GM18498 (cell line): Measurements from ENCODE around the gene PISD.
"Not testable (repeated sequence)": the region's sequence is repeated elsewhere in the genome, so short reads cannot be mapped to it uniquely, and the experiment has no call there.

ENCODE experiments used
- ATAC-seq: cut with Tn5 transposase; IDR thresholded peaks from one replicate; pipeline ENCODE4 v1.9.1; 2021; ENCODE audit warnings: mild to moderate bottlenecking, moderate library complexity; ENCODE audit not compliant: unreplicated experiment

The PISD gene

GRCh38 chr22:31611061-31611760 lies 50.8 kb downstream of the PISD start:
- no peak for ATAC-seq

DNA sequence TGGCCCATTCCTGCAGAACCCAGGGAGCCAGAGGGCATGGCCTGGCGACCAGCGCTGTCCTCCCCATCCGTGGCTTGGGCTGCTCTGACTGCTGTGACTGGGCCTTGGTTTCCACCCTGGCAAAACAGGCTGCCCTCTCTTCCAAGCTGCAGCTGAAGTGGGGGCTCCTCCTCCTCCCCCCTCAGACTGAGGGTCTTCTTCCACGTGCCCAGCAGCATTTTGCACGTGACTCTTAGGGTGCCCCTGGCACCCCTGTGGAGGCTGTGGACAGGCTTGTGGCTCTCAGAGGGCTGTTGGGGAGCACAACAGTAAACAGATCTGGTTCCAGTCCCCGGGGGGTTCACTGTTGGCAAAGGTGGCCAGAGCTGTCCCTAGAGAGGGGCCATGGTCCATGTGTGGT lies 51.4 kb downstream of the PISD start:
- ATAC-seq: no peak

- no peak for ATAC-seq
Observed at GRCh38 chr22:31609716-31610115, 52.3 kb downstream of the PISD start.

DNA sequence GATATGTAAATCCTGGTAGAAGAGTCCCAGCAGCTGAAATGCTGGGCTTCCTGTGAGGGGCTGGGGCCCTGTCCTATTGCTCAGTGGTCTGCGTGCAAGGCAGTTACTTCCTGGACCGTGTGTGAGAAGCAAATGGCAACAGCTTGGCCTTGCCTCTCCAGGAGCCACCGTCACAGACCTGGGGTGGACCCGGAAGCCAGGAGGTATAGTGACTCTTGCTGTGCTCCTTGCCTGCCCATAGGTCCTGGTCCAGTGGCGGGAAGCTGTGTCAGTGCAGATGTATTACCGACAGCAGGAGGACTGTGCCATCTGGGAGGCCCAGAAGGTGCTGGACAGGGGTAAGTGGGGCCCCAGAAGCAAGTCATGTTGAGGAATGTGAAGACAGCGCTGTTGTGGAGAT lies 54.3 kb downstream of the PISD start:
- no peak for ATAC-seq

DNA sequence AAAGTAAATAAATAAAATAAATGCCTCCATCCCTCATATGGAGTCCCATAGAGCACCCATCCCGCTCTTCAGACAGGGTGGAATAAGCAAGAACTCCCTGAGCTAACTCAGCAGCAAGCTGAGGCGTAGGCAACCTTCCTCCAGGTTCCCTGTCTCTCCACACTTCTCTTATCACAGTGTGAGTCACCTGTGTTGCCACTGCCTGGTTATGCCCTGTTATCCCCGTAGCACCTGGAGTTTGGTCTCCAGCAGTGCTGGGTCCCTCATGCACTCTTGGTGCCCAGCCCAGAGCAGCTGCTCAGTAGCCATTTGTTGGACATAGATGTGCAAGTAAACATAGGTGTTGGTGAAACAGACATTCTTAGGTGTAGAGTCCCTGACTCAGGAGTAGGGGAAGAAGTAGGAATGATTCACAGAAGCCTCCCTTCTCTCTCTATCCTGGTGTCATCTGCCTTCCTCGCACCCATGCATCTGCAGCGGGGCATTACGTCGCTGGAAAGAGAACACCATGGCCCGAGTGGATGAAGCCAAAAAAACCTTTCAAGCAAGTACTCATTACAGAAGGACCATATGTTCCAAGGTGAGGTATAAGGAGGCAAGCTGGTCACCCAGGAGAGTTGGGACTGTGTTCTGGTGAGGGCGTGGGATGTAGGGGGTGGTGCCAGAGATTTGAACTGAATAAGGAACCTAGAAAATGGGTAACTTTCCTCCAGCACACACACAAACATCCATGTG lies 56.0 kb downstream of the PISD start:
- ATAC-seq: no peak

DNA sequence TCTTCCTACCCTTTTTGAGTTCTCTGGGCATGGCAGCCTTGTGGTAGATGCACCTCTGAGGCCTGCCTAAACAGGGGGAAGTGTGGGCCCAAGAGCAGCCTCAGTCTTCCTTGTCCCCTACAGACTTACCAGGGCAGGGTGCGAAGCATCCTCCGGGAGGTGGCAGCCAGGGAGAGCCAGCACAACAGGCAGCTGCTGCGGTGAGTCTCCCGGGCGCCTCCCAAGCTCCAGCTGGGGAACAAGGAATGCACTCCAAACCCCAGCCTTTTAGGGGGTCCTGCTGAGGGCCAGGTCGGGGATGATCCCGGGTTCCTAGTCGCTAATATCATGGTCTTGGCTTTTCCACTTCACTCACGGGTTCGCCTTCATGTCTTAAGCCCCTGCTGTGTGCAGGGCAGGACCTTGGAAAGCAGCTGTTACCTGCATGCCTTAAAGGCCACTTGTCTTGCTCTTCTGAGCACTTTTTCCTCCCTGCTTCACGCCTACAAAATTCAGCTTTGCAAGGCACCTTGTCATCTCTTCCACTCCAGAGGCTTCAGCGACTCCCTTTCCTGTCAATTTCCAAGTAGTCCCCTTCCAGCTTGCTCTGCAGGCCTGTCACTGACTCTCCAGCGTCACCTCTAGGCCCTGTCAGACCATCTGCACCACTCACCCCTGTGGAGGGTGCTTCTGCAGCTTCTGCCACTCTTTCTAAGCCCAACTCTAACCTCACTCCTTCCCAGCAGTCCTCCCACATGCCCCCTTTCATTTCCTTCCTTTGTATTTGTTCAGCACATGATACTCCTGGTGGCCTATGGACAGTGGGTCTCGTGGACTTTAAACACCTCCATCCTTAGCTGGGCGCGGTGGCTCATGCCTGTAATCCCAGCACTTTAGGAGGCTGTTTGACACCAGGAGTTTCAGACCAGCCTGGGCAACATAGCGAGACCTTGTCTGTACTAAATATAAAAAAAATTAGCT lies 57.0 kb downstream of the PISD start:
- ATAC-seq: no peak

DNA sequence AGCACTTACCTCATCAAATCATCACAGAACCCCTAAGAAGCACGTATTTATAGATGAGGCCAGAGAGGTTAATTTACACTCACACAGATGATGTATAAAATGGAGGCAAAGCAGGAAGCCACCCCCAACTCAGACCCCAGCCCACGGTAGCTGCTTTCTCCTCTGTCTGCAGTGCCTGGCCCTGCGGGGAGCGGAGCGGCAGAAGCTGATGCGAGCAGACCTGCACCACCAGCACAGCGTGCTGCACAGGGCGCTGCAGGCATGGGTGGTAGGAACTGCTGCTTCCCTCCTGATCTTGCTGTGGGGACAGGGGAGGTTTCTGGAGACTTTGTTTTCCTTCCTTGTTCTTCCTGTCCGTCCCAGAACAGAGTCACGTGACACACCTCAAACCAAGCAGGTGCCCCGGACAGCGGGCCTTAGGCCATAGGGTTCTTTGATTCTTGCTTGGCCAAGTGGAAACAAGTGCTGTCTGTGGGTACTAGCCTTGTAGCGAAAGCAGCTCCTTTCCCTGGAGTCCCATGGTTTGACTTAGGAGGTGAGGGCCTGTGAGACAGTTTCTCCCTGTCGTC lies 57.8 kb downstream of the PISD start:
- ATAC-seq: no peak

GRCh38 chr22:31603574-31603973 lies 58.4 kb downstream of the PISD start:
- ATAC-seq: no peak

GRCh38 chr22:31603081-31603525 lies 58.9 kb downstream of the PISD start:
- no peak for ATAC-seq

DNA sequence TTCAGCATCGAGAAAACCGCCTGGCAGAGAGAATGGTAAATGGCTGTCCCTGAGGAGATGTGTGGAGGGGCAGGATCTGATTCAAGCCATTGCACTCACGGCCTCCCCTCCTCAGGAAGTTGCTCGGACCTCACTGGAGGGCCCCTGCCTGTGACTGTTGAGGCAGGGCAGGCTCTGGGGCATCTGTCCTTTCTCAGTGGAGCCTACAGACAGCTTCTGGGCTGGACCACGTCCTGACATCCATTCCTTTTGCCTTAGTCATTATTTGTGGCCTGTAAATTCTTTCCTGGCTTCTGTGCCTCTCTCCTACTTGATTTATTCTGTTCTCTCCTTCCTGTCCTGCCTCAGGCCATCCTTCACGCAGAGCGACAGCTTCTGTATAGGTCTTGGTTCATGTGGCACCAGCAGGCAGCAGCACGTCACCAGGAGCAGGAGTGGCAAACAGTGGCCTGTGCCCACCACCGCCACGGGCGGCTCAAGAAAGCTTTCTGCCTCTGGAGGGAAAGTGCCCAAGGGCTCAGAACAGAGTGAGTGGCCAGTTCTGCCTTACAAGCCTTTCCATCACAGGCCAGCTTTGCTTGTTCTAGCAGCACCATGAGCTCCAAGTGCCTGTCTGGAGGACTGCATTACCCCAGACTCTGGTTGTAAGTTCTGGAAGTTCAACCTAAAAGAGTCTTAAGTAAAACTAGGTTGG lies 59.6 kb downstream of the PISD start:
- no peak for ATAC-seq

GRCh38 chr22:31595271-31595670 lies 66.7 kb downstream of the PISD start:
- no peak for ATAC-seq

DNA sequence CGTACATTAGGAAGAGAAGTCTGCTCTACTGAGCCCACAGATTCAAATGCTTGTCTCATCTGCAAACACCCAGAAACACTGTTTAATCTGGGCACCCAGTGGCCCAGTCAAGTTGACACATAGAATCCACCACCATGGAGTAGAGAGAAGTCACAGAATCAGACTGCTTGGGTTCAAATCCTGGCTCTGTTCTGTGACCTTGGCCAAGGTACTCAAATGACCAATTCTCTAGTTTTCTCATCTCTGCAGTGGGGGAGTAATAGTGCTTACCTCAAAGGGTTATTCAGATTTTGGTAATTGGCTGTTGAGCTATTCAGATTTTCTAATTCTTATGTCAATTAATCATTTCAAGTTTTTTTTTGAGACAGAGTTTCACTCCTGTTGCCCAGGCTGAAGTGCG lies 71.9 kb downstream of the PISD start:
- not testable (repeated sequence) for ATAC-seq

- no peak for ATAC-seq
Observed at GRCh38 chr22:31588970-31589675, 72.9 kb downstream of the PISD start.

GRCh38 chr22:31586137-31586920 lies 75.7 kb downstream of the PISD start:
- no peak for ATAC-seq

DNA sequence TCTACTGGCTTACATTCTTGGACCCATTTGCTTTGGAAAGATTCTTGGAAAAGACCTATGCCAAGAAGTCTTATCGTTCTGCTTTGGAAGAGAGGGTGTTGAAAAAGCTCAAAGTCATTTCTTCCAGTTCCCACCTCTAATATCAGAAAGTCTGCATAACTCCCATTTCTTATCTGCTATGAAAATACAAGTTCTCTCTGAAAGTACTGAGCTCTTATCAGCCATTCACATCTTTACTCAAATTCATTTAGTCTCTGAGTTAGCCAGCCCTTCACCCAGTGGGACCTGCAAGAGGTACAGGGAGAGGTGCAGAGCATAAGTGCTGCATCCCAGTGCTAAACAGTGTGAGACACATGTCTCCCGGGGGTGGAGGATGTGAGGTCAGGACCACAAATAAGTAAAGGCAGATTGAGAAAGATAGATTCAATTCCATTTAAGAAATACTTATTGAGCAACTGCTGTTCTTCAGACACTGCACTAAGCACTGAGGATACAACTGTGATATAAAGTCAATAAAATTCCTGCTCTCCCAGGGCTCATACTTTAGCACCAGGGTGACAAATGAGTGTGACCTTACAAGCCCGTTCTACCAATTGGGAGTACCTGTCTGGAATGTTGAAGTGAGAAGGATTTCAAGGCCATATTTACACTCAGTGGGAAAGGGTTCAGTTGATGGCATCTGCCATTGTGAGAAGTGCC lies 76.7 kb downstream of the PISD start:
- ATAC-seq: no peak

- no peak for ATAC-seq
Observed at GRCh38 chr22:31584804-31585160, 77.2 kb downstream of the PISD start.

DNA sequence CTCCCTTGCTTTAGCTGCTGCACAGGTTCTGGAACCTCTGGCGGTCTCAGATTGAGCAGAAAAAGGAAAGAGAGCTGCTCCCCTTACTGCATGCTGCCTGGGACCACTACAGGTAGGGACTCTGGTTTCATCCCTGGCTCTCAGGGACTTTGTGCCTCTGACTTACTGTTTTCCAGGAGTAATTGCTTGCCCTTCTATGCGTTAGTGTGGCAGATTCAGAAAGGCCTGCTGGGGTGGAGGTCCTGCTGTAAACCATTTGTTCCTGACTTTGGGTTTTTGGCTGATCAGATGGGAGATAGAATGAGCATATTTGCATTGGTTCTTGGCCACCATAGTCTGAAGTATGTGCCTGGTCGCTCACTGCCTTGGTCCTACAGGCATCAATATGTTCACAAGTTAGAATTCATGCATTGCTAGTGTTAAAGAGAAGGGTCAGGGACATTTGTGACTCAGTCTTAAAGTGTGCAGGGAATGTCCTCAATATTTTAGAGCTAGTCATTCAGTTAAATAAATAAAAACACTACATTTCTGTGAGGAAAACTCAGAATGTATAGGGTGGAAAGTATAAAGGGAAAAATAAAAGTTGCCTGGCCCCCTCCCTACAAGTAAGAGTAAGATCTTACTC lies 78.0 kb downstream of the PISD start:
- ATAC-seq: no peak

GRCh38 chr22:31579835-31580242 lies 82.2 kb downstream of the PISD start:
- no peak for ATAC-seq
